Measurements from ENCODE around the gene TUBGCP3. TPM values are rescaled to one million over a fixed set of nuclear protein-coding genes. Genes with fewer than 3 reads are reported as not detected.

Gene TUBGCP3
- total RNA-seq, 1 experiment from 2014 or later = 51.4 TPM

DNA sequence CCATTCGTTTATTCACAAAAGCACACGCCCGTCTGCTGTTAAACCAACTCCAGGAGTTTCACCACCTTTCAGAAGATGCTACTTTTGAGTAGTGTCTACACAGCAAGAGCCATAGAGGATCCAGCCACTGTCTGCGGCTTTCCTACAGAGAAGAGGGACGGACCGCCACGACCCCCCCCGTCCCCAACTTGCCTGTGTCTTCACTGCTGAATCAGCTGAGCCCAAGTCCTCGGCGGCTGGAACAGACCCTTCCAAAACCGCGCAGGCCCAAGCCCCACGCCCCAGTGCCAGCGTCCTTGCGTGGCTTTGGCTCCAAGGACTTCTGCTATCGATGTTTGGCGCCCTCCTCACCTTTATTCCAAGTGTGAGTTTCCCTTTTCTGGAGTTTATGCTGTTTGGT, 146.7 kb downstream of the TUBGCP3 start:
- no peak for DNase-seq (ENCODE audit: low read depth, low spot score)
- Histone ChIP-seq H2AFZ (ENCODE audit: low read depth, low read length, poor library complexity, severe bottlenecking) (no peak overlapping the region), H3K4me2 (ENCODE audit: low read length) (no peak overlapping the region), H3K4me3 (replicated peaks in 1 of 2; ENCODE audit: low read depth in 1 of 2, low read length in 2 of 2) (no peak overlapping the region), H4K20me1 (ENCODE audit: insufficient read depth) (no peaks in the 10 kb centered on the region), H3K36me3 (ENCODE audit: control insufficient read depth in 1 of 2, insufficient read depth in 2 of 2, low read length in 2 of 2) (no peaks in the 10 kb centered on the region), H3K9me2 (ENCODE audit: insufficient read depth) (no peaks in the 10 kb centered on the region), H3K9ac (ENCODE audit: low read length) (no peak overlapping the region), H3K79me2 (ENCODE audit: insufficient read depth, low read length) (no peaks in the 10 kb centered on the region), H3K27me3 (ENCODE audit: insufficient read depth, low read length) (no peaks in the 10 kb centered on the region), H3K4me1 (ENCODE audit: control insufficient read depth in 1 of 2, insufficient read depth in 2 of 2, low read length in 2 of 2) (no peaks in the 10 kb centered on the region), H3K9me3 (ENCODE audit: control insufficient read depth in 1 of 2, insufficient read depth in 1 of 2, low read depth in 1 of 2, low read length in 2 of 2) (peaks cover 0 to 12% of the 10 kb centered on the region in 2 experiments; a peak in 2 of 4 replicates), H3K27ac (ENCODE audit: low read depth, low read length) (no peak overlapping the region)
- POLR2A ChIA-PET = no interaction called here
- no TSS peak for BruUV-seq (replicated peaks)
- no peak for ATAC-seq
- RAD21 ChIA-PET (ENCODE audit: low non-redundant PET in 1 of 2, low total read pairs in 2 of 2, uncharacterized antibody in 2 of 2, unreplicated experiment in 2 of 2) = no interaction called here
- no peak for TF ChIP-seq CBX3 (IDR thresholded peaks at IDR 0.05; ENCODE audit: low read depth)
- no peak for TF ChIP-seq SP1 (IDR thresholded peaks at IDR 0.05; ENCODE audit: low read depth)
- no peak for TF ChIP-seq EZH2phosphoT487 (IDR thresholded peaks at IDR 0.05; ENCODE audit: borderline replicate concordance)
- TF ChIP-seq POLR2A (IDR thresholded peaks at IDR 0.05; ENCODE audit: borderline replicate concordance, extremely low read depth, insufficient read depth, insufficient read length) = no peak
- TF ChIP-seq RAD21 (IDR thresholded peaks at IDR 0.05; ENCODE audit: low read depth) = no peak
- no peak for TF ChIP-seq CEBPB (IDR thresholded peaks at IDR 0.05; ENCODE audit: low read depth)
- CTCF ChIA-PET = no interaction called here
- intact Hi-C loops (cut with micrococcal nuclease) = loop anchor here (10.0 kb wide), 1 partner anchor 906 kb away; no protein-coding TSS in a partner anchor

GRCh38 chr13:112438515-112438914, 149.4 kb downstream of the TUBGCP3 start:
- ChIA-PET CTCF (interaction anchor here (0.6 kb wide), 1 partner anchor 933 kb away, joined by 3 read pairs; no protein-coding TSS in a partner anchor), RAD21 (ENCODE audit: low non-redundant PET in 1 of 2, low total read pairs in 2 of 2, uncharacterized antibody in 2 of 2, unreplicated experiment in 2 of 2) (no interaction called here), POLR2A (no interaction called here)
- no peak overlapping the region for H2AFZ ChIP-seq (ENCODE audit: low read depth, low read length, poor library complexity, severe bottlenecking)
- no peak for ATAC-seq
- H3K36me3 ChIP-seq (ENCODE audit: control insufficient read depth in 1 of 2, insufficient read depth in 2 of 2, low read length in 2 of 2) = no peaks in the 10 kb centered on the region
- BruUV-seq (replicated peaks) = no TSS peak
- H3K4me3 ChIP-seq (replicated peaks in 1 of 2; ENCODE audit: low read depth in 1 of 2, low read length in 2 of 2) = no peak overlapping the region
- H4K20me1 ChIP-seq (ENCODE audit: insufficient read depth) = no peaks in the 10 kb centered on the region
- intact Hi-C loops (cut with micrococcal nuclease) = loop anchor here (10.0 kb wide), 1 partner anchor 334 kb away; no protein-coding TSS in a partner anchor
- TF ChIP-seq POLR2A (IDR thresholded peaks at IDR 0.05; ENCODE audit: borderline replicate concordance, extremely low read depth, insufficient read depth, insufficient read length) = no peak
- TF ChIP-seq, protein P1, sequence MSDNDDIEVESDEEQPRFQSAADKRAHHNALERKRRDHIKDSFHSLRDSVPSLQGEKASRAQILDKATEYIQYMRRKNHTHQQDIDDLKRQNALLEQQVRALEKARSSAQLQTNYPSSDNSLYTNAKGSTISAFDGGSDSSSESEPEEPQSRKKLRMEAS (IDR thresholded peaks at IDR 0.05) = no peak
- TF ChIP-seq CBX3 (IDR thresholded peaks at IDR 0.05; ENCODE audit: low read depth) = no peak
- TF ChIP-seq ATF3 (IDR thresholded peaks at IDR 0.05) = no peak
- no peak overlapping the region for H3K4me2 ChIP-seq (ENCODE audit: low read length)
- no peak for DNase-seq (ENCODE audit: low read depth, low spot score)
- H3K9me2 ChIP-seq (ENCODE audit: insufficient read depth) = no peaks in the 10 kb centered on the region
- no peaks in the 10 kb centered on the region for H3K27me3 ChIP-seq (ENCODE audit: insufficient read depth, low read length)
- H3K27ac ChIP-seq (ENCODE audit: low read depth, low read length) = no peak overlapping the region
- H3K9ac ChIP-seq (ENCODE audit: low read length) = no peak overlapping the region
- no peaks in the 10 kb centered on the region for H3K79me2 ChIP-seq (ENCODE audit: insufficient read depth, low read length)
- peaks cover 0 to 12% of the 10 kb centered on the region in 2 experiments; a peak in 2 of 4 replicates for H3K9me3 ChIP-seq (ENCODE audit: control insufficient read depth in 1 of 2, insufficient read depth in 1 of 2, low read depth in 1 of 2, low read length in 2 of 2)
- H3K4me1 ChIP-seq (ENCODE audit: control insufficient read depth in 1 of 2, insufficient read depth in 2 of 2, low read length in 2 of 2) = no peaks in the 10 kb centered on the region

Data from HCT116 (cell line).